ENCODE data around the gene DNAJC15.

GRCh38 chr13:43057653-43058317 is 34.4 kb downstream of the DNAJC15 start:
- no peak for TF ChIP-seq POLR2A (IDR thresholded peaks at IDR 0.05)
- TF ChIP-seq CTCF (IDR thresholded peaks at IDR 0.05), result no peak

All from lower leg skin (tissue), 3 donors.